ENCODE measurements around the gene CLEC11A. TPM values are rescaled to one million over a fixed set of nuclear protein-coding genes. Genes with fewer than 3 reads are reported as not detected.
"Not testable (repeated sequence)": the region's sequence is repeated elsewhere in the genome, so short reads cannot be mapped to it uniquely, and the experiment has no call there.

The CLEC11A gene
- total and polyA plus RNA-seq, 2 experiments from 2014 or later = 122 to 164 TPM

DNA sequence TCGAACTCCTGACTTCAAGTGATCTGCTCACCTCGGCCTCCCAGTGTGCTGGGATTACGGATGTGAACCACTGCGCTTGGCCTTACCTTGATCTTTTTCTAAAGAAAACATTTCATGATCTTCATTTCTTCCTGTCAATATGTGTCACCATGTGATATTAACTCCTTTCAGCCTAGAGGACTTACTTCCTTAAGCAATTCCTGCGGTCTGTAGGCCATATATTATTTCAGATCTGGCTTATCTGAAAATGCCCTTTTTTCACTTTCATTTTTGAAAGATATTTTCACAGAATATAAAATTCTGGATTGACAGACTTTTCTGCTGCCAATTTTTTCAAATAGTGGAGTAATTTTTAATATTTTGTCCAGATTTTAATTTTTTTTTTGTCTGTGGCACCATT lies 45.1 kb downstream of the CLEC11A start:
- Histone ChIP-seq H3K9me2 (ENCODE audit: insufficient read depth) (no peaks in the 10 kb centered on the region), H3K36me3 (ENCODE audit: low read depth) (no peaks in the 10 kb centered on the region), H3K27me3 (replicated peaks; ENCODE audit: insufficient read depth) (no peaks in the 10 kb centered on the region; the same call in 1 of the 2 replicates), H3K4me2 (ENCODE audit: unreplicated experiment) (no peak overlapping the region), H3K4me1 (ENCODE audit: insufficient read depth) (no peaks in the 10 kb centered on the region), H2AFZ (no peak overlapping the region), H3K79me2 (ENCODE audit: insufficient read depth) (no peaks in the 10 kb centered on the region), H3K27ac (no peak overlapping the region), H3K9ac (no peak overlapping the region), H3K4me3 (no peak overlapping the region), H4K20me1 (ENCODE audit: insufficient read depth) (no peaks in the 10 kb centered on the region), H3K9me3 (ENCODE audit: low read depth) (no peaks in the 10 kb centered on the region), H3F3A (ENCODE audit: insufficient read depth) (no peaks in the 10 kb centered on the region)
- TF ChIP-seq EZH2phosphoT487 (IDR thresholded peaks at IDR 0.05; ENCODE audit: insufficient read depth, low read depth) (no peak), EZH2 (IDR thresholded peaks at IDR 0.05; ENCODE audit: insufficient read depth, poor library complexity, severe bottlenecking) (no peak)
- in situ Hi-C loops (cut with MboI) = no loop called here
- DNase-seq = no peak
- WGBS, 2 experiments (ENCODE audit: low coverage in 1 of 2, low lambda C conversion rate in 2 of 2, missing lambda C conversion rate in 2 of 2) = 40 to 49% methylated on average over 5 of the region's 5 CpGs

DNA sequence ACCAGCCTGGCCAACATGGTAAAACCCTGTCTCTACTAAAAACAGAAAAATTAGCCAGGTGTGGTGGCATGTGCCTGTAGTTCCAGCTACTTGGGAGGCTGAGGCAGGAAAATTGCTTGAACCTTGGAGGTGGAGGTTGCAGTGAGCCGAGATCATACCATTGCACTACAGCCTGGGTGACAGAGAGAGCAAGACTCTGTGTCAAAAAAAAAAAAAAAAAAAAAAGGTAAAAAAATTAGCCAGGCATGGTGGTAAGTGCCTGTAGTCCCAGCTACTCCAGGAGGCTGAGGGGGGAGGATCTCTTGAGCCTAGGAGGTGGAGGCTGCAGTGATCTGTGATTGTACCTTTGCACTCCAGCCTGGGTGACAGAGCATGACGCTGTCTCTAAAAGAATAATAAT lies 47.0 kb downstream of the CLEC11A start, which contains the start of gene GPR32:
Gene GPR32 (plus strand): TSS at position 301 of the 400 bp plus-strand sequence. CDS start 137 bp downstream, outside the sequence.
- H3K4me1 ChIP-seq (ENCODE audit: insufficient read depth); H4K20me1 ChIP-seq (ENCODE audit: insufficient read depth); H3K36me3 ChIP-seq (ENCODE audit: low read depth); H3K27me3 ChIP-seq (replicated peaks; ENCODE audit: insufficient read depth); H3F3A ChIP-seq (ENCODE audit: insufficient read depth); in situ Hi-C loops (cut with MboI); DNase-seq; H2AFZ ChIP-seq; H3K4me2 ChIP-seq (ENCODE audit: unreplicated experiment); H3K27ac ChIP-seq; H3K79me2 ChIP-seq (ENCODE audit: insufficient read depth); H3K9ac ChIP-seq; H3K9me3 ChIP-seq (ENCODE audit: low read depth); H3K9me2 ChIP-seq (ENCODE audit: insufficient read depth); H3K4me3 ChIP-seq: not testable (repeated sequence)
- WGBS, 2 experiments (ENCODE audit: low coverage in 1 of 2, low lambda C conversion rate in 2 of 2, missing lambda C conversion rate in 2 of 2) = 44 to 54% methylated on average over 2 of the region's 2 CpGs

DNA sequence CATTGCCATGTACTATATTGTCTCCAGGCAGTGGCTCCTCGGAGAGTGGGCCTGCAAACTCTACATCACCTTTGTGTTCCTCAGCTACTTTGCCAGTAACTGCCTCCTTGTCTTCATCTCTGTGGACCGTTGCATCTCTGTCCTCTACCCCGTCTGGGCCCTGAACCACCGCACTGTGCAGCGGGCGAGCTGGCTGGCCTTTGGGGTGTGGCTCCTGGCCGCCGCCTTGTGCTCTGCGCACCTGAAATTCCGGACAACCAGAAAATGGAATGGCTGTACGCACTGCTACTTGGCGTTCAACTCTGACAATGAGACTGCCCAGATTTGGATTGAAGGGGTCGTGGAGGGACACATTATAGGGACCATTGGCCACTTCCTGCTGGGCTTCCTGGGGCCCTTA lies 47.7 kb downstream of the CLEC11A start:
- no peak overlapping the region for H3K4me2 ChIP-seq (ENCODE audit: unreplicated experiment)
- H3K4me1 ChIP-seq (ENCODE audit: insufficient read depth) = no peaks in the 10 kb centered on the region
- no peak overlapping the region for H2AFZ ChIP-seq
- no peaks in the 10 kb centered on the region for H3F3A ChIP-seq (ENCODE audit: insufficient read depth)
- no peaks in the 10 kb centered on the region for H3K9me3 ChIP-seq (ENCODE audit: low read depth)
- in situ Hi-C loops (cut with MboI) = no loop called here
- no peaks in the 10 kb centered on the region for H3K36me3 ChIP-seq (ENCODE audit: low read depth)
- no peaks in the 10 kb centered on the region for H3K79me2 ChIP-seq (ENCODE audit: insufficient read depth)
- DNase-seq = no peak
- no peaks in the 10 kb centered on the region for H3K9me2 ChIP-seq (ENCODE audit: insufficient read depth)
- peaks cover 6% of the 10 kb centered on the region for H3K27me3 ChIP-seq (replicated peaks; ENCODE audit: insufficient read depth)
- no peak overlapping the region for H3K4me3 ChIP-seq
- WGBS, 2 experiments (ENCODE audit: low coverage in 1 of 2, low lambda C conversion rate in 2 of 2, missing lambda C conversion rate in 2 of 2) = 54 to 63% methylated on average over 13 of the region's 13 CpGs
- TF ChIP-seq EZH2phosphoT487 (IDR thresholded peaks at IDR 0.05; ENCODE audit: insufficient read depth, low read depth) (no peak), EZH2 (IDR thresholded peaks at IDR 0.05; ENCODE audit: insufficient read depth, poor library complexity, severe bottlenecking) (no peak)
- no peak overlapping the region for H3K9ac ChIP-seq
- H4K20me1 ChIP-seq (ENCODE audit: insufficient read depth) = no peaks in the 10 kb centered on the region
- no peak overlapping the region for H3K27ac ChIP-seq

DNA sequence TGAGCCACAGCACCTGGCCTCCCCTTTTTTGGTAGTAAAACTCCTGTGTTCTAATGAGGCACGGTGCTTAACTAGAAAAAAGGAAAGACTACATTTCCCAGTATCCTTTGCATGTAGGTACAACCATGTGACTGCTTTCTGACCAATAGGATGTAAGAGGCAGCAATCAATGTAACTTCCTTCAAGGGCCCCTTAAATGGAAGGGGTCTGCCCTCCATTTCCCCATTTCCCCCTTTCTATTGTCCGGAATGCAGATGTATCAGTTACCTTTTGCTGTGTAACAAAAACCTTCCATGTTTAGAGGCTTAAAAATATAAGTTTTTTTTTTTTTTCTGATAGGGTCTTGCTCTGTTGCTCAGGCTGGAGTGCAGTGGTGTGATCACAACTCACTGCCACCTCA lies 49.3 kb downstream of the CLEC11A start:
- Histone ChIP-seq H3K9me2 (ENCODE audit: insufficient read depth) (no peaks in the 10 kb centered on the region), H3K79me2 (ENCODE audit: insufficient read depth) (no peaks in the 10 kb centered on the region), H4K20me1 (ENCODE audit: insufficient read depth) (no peaks in the 10 kb centered on the region), H3K27me3 (replicated peaks; ENCODE audit: insufficient read depth) (peaks cover 14% of the 10 kb centered on the region), H3K9me3 (ENCODE audit: low read depth) (no peaks in the 10 kb centered on the region), H3K36me3 (ENCODE audit: low read depth) (no peaks in the 10 kb centered on the region), H3K9ac (no peak overlapping the region), H2AFZ (no peak overlapping the region), H3K4me1 (ENCODE audit: insufficient read depth) (no peaks in the 10 kb centered on the region), H3K4me3 (no peak overlapping the region), H3K4me2 (ENCODE audit: unreplicated experiment) (no peak overlapping the region), H3F3A (ENCODE audit: insufficient read depth) (no peaks in the 10 kb centered on the region), H3K27ac (no peak overlapping the region)
- peak; percentile 39 for DNase-seq
- in situ Hi-C loops (cut with MboI) = no loop called here
- no peak for TF ChIP-seq EZH2 (IDR thresholded peaks at IDR 0.05; ENCODE audit: insufficient read depth, poor library complexity, severe bottlenecking)
- 12 to 22% methylated on average over 2 of the region's 2 CpGs for WGBS, 2 experiments (ENCODE audit: low coverage in 1 of 2, low lambda C conversion rate in 2 of 2, missing lambda C conversion rate in 2 of 2)

DNA sequence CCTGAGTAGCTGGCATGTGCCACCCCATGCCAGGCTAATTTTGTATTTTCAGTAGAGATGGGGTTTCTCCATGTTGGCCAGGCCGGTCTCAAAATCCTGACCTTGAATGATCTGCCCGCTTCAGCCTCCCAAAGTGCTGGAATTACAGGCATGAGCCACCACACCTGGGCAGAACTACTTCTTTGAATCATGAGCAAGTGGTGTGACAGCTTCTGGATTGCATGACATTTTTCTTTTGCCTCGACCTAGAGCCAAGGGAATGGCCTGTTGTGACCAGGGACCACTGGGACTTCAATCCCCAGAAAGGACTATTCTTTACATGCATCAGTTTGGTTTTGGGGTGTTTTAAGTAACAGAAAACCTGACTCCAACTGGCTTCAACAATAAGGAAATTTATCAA lies 49.7 kb downstream of the CLEC11A start:
- H3F3A ChIP-seq (ENCODE audit: insufficient read depth); H3K9me2 ChIP-seq (ENCODE audit: insufficient read depth); H3K79me2 ChIP-seq (ENCODE audit: insufficient read depth); in situ Hi-C loops (cut with MboI); H3K9me3 ChIP-seq (ENCODE audit: low read depth); H3K4me1 ChIP-seq (ENCODE audit: insufficient read depth); H3K4me2 ChIP-seq (ENCODE audit: unreplicated experiment); DNase-seq; H3K36me3 ChIP-seq (ENCODE audit: low read depth); H3K4me3 ChIP-seq; H4K20me1 ChIP-seq (ENCODE audit: insufficient read depth); H3K9ac ChIP-seq; H3K27ac ChIP-seq; H2AFZ ChIP-seq: not testable (repeated sequence)
- whole genome bisulfite sequencing, 2 experiments (ENCODE audit: low coverage in 1 of 2, low lambda C conversion rate in 2 of 2, missing lambda C conversion rate in 2 of 2) = 45 to 50% methylated on average over 3 of the region's 3 CpGs
- peaks cover 18% of the 10 kb centered on the region for H3K27me3 ChIP-seq (replicated peaks; ENCODE audit: insufficient read depth)

DNA sequence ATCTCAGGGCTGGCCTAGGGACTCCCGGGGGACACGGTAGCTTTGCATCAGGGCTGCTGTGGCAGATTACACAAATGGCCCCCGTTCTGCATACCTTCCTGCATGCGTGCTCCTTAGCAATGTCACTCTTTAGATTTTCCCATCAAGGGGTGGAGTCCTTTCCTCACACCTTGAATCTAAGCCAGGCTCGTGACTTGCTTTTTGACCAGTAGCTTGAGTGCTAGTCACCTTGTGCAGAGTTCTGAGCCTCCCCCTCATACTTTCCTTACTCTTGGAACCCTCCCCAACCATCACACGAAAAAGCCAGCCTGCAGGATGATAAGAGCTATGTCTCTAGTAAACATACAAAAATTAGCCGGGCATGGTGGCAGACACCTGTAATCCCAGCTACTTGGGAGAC lies 50.3 kb downstream of the CLEC11A start:
- H4K20me1 ChIP-seq (ENCODE audit: insufficient read depth); H3F3A ChIP-seq (ENCODE audit: insufficient read depth); H3K9me2 ChIP-seq (ENCODE audit: insufficient read depth); in situ Hi-C loops (cut with MboI); DNase-seq; H2AFZ ChIP-seq; H3K4me1 ChIP-seq (ENCODE audit: insufficient read depth); H3K9ac ChIP-seq; H3K79me2 ChIP-seq (ENCODE audit: insufficient read depth); H3K4me2 ChIP-seq (ENCODE audit: unreplicated experiment); H3K36me3 ChIP-seq (ENCODE audit: low read depth); H3K9me3 ChIP-seq (ENCODE audit: low read depth); H3K4me3 ChIP-seq; H3K27ac ChIP-seq: not testable (repeated sequence)
- 4 to 9% methylated on average over 6 to 7 of the region's 7 CpGs for WGBS, 2 experiments (ENCODE audit: low coverage in 1 of 2, low lambda C conversion rate in 2 of 2, missing lambda C conversion rate in 2 of 2)
- H3K27me3 ChIP-seq (replicated peaks; ENCODE audit: insufficient read depth) = peaks cover 23% of the 10 kb centered on the region

All from GM23248 (cell line).